GM12864 (cell line): Measurements from ENCODE around the gene KCNIP2.

Experiments used
- DNase-seq: peaks from one replicate; pipeline ENCODE4 v3.0.0-alpha.2; 2011; ENCODE audit warnings: low read depth
- H3K4me3 ChIP-seq: 2 replicates; pipeline ENCODE4 v1.5.1; 2011; ENCODE audit warnings: mild to moderate bottlenecking, low read depth, low read length, control low read depth
- CTCF ChIP-seq: IDR thresholded peaks from 2 replicates; pipeline ENCODE4 v1.5.1; 2011; ENCODE audit warnings: low read depth, mild to moderate bottlenecking, moderate library complexity, low read length, control low read depth, inconsistent platforms; ENCODE audit errors: missing control alignments

KCNIP2 gene

DNA sequence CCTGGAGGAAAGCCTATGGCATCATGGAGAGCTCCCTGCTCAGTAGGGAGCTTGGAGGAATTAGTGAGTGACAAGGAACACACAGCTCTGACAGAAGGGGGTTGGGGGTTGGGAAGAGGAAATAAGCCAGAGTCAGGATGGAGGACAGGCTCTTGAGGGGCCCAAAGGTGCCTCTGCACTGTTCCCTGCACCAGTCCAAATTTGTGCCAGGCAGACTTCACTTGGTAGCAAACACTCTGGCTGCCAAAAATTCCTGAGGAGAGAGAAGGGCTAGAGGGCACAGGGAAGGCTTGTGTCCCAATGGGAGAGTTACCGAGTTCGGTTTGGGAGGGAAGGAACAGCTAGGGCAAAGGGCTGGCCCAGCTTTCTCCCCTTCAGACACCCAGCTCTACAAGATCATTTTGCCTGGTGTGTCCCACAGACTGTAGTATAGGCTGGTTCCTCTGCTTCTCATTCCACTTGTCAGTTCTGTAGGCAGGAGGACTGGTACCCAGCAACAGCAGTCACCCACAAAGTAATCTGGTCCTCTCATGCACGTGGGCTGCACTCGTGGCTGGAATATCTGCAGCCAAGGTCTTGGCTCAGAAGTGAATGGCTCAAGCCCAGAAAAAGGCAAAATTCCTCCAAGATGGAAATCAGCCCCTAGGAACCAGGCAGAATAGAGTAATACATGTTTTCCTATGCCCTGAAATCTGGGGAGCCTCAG, 8.0 kb upstream of the KCNIP2 start:
- H3K4me3 ChIP-seq, result no peak overlapping the region
- TF ChIP-seq CTCF, result no peak
- no peak for DNase-seq

- no peak for TF ChIP-seq CTCF
- no peak overlapping the region for H3K4me3 ChIP-seq
- DNase-seq, result no peak
These were observed 7.1 kb upstream of the KCNIP2 start for GRCh38 chr10:101850749-101851148.

GRCh38 chr10:101848894-101849351, 5.3 kb upstream of the KCNIP2 start:
- no peak for TF ChIP-seq CTCF
- no peak overlapping the region for H3K4me3 ChIP-seq
- no peak for DNase-seq

GRCh38 chr10:101848408-101848807, 4.8 kb upstream of the KCNIP2 start:
- DNase-seq, result no peak
- TF ChIP-seq CTCF, result no peak
- H3K4me3 ChIP-seq, result no peak overlapping the region

DNA sequence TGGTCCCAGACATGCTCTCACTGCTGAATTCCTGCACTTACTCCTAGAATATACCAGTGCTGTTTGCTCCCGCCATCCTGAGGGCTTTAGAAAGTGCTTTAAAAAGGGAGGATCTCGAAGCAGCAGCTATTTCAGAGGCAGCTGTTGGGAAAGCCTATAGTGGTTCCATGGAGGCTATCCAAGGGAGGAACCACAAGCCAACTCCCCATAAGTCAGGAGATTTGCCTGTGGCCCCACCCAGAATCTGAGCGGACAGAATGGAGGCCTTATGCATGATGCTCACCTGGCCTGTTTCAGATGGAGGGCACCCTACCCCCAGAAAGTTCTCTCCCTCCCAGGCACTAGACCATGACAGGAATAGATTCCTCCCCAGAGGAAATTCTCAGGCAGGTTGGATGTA, 2.3 kb upstream of the KCNIP2 start:
- no peak for DNase-seq
- H3K4me3 ChIP-seq, result no peak overlapping the region
- no peak for TF ChIP-seq CTCF

DNA sequence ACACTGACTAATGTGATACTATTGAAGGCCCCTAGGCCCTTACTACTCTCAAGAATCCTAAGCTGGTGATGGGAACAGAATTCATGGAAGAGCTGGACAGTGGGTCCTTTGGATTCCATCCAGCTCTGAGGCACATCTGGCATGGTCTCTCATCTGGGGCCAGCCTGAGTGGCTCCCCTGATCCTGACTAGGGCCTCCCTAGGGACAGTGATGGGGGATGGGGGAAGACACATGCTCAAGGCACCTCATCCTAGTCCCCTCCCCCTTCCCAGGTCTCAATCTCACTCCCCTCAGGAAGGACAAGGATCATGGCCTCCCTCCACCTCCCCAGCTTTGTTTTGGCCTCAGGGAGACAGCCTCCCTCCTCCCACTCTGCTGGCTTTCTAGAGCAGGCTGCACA, 1.8 kb downstream of the KCNIP2 start:
- no peak for DNase-seq
- H3K4me3 ChIP-seq, result no peak overlapping the region
- TF ChIP-seq CTCF, result no peak
